Measurements from ENCODE around the gene ENPP1. TPM values are rescaled to one million over a fixed set of nuclear protein-coding genes. Genes with fewer than 3 reads are reported as not detected.

ENPP1 gene
- total RNA-seq, 1 experiment from 2014 or later: 6.5 TPM

DNA sequence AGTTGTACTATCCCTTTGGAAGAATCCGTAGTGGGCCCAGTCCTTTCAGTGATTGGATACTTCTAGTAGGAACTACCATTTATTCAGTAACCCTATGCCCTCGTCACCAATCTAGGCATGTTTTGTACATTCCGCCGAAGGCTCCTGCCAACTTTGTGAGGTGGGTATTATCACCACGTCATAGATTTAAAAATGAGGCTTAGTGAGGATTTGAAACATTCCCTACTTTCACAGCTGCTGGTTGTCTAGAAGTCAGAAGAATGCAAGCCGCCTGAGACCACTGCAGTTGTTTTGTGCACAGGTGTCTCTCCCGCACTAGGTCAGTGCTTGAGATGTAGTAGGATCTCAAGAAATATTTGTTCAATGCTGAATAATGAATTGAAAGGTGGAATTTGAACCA lies 32.6 kb downstream of the ENPP1 start:
- intact Hi-C loops (cut with micrococcal nuclease): no loop called here

DNA sequence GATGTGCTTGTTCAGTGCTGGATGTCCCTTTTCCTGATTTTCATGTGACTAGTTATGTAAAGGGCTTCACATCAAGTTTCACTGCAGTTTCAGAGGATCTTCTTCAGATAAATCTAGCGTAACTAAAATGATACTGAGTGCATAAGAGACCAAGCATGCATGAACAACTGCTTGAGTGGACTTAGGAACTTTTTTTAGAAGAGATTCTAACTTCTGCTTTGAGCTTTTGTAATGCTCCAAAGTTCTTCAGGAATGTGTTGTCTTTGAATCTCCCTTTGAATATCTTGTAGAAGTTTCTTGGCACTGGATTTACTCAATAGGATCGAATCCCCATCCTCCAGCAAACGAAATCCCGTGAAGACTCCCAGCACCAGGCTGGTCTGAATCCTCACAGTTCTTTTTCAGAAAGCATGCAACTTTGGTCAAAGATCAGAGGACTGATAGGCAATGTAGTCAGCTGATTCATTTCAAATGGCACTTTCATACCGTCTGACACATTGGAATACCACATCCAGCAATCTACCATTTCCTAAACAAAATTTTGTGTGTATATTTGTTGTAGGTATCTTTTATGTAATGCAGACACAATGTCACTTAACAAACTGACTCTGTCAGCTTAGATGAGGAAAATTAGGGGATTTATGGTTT lies 33.2 kb downstream of the ENPP1 start:
- H3K27me3 ChIP-seq (ENCODE audit: insufficient read depth, low read length): no peaks in the 10 kb centered on the region
- no peak overlapping the region for H3K27ac ChIP-seq (ENCODE audit: low read depth, low read length)
- TF ChIP-seq FOSL1 (IDR thresholded peaks at IDR 0.05; ENCODE audit: low read depth): no peak
- TF ChIP-seq, protein P1, sequence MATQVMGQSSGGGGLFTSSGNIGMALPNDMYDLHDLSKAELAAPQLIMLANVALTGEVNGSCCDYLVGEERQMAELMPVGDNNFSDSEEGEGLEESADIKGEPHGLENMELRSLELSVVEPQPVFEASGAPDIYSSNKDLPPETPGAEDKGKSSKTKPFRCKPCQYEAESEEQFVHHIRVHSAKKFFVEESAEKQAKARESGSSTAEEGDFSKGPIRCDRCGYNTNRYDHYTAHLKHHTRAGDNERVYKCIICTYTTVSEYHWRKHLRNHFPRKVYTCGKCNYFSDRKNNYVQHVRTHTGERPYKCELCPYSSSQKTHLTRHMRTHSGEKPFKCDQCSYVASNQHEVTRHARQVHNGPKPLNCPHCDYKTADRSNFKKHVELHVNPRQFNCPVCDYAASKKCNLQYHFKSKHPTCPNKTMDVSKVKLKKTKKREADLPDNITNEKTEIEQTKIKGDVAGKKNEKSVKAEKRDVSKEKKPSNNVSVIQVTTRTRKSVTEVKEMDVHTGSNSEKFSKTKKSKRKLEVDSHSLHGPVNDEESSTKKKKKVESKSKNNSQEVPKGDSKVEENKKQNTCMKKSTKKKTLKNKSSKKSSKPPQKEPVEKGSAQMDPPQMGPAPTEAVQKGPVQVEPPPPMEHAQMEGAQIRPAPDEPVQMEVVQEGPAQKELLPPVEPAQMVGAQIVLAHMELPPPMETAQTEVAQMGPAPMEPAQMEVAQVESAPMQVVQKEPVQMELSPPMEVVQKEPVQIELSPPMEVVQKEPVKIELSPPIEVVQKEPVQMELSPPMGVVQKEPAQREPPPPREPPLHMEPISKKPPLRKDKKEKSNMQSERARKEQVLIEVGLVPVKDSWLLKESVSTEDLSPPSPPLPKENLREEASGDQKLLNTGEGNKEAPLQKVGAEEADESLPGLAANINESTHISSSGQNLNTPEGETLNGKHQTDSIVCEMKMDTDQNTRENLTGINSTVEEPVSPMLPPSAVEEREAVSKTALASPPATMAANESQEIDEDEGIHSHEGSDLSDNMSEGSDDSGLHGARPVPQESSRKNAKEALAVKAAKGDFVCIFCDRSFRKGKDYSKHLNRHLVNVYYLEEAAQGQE (IDR thresholded peaks at IDR 0.05; ENCODE audit: low read depth): no peak
- TF ChIP-seq SP1 (IDR thresholded peaks at IDR 0.05; ENCODE audit: low read depth): no peak
- H3K9me3 ChIP-seq (ENCODE audit: control insufficient read depth in 1 of 2, insufficient read depth in 1 of 2, low read depth in 1 of 2, low read length in 2 of 2): no peaks in the 10 kb centered on the region
- POLR2A ChIA-PET: interaction anchor here (1.4 kb wide), 1 partner anchor 9 kb away, joined by 3 read pairs; no protein-coding TSS in a partner anchor
- no peak overlapping the region for H3K9ac ChIP-seq (ENCODE audit: low read length)
- H3K36me3 ChIP-seq (ENCODE audit: control insufficient read depth in 1 of 2, insufficient read depth in 2 of 2, low read length in 2 of 2): no peaks in the 10 kb centered on the region
- CTCF ChIA-PET: no interaction called here
- H3K9me2 ChIP-seq (ENCODE audit: insufficient read depth): peaks cover 2% of the 10 kb centered on the region; the same call in 1 of the 2 replicates
- no peak overlapping the region for H3K4me2 ChIP-seq (ENCODE audit: low read length)
- BruUV-seq (replicated peaks): no TSS peak
- no peak overlapping the region for H2AFZ ChIP-seq (ENCODE audit: low read depth, low read length, poor library complexity, severe bottlenecking)
- no peak for ATAC-seq
- RAD21 ChIA-PET (ENCODE audit: low non-redundant PET in 1 of 2, low total read pairs in 2 of 2, uncharacterized antibody in 2 of 2, unreplicated experiment in 2 of 2): no interaction called here
- no peaks in the 10 kb centered on the region for H3K4me1 ChIP-seq (ENCODE audit: control insufficient read depth in 1 of 2, insufficient read depth in 2 of 2, low read length in 2 of 2)
- intact Hi-C loops (cut with micrococcal nuclease): no loop called here
- no peaks in the 10 kb centered on the region for H3K79me2 ChIP-seq (ENCODE audit: insufficient read depth, low read length)
- DNase-seq (ENCODE audit: low read depth, low spot score): no peak
- H4K20me1 ChIP-seq (ENCODE audit: insufficient read depth): no peaks in the 10 kb centered on the region
- H3K4me3 ChIP-seq (replicated peaks in 1 of 2; ENCODE audit: low read depth in 1 of 2, low read length in 2 of 2): no peak overlapping the region

More for the DNA sequence above, 32.6 kb downstream of the ENPP1 start:
- peaks cover 2% of the 10 kb centered on the region; the same call in 1 of the 2 replicates for H3K9me2 ChIP-seq (ENCODE audit: insufficient read depth)
- H3K4me2 ChIP-seq (ENCODE audit: low read length): no peak overlapping the region
- H2AFZ ChIP-seq (ENCODE audit: low read depth, low read length, poor library complexity, severe bottlenecking): no peak overlapping the region
- ChIA-PET RAD21 (ENCODE audit: low non-redundant PET in 1 of 2, low total read pairs in 2 of 2, uncharacterized antibody in 2 of 2, unreplicated experiment in 2 of 2) (no interaction called here), CTCF (no interaction called here), POLR2A (interaction anchor here (1.4 kb wide), 1 partner anchor 9 kb away, joined by 3 read pairs; no protein-coding TSS in a partner anchor)
- H3K9me3 ChIP-seq (ENCODE audit: control insufficient read depth in 1 of 2, insufficient read depth in 1 of 2, low read depth in 1 of 2, low read length in 2 of 2): no peaks in the 10 kb centered on the region
- TF ChIP-seq JUND (IDR thresholded peaks at IDR 0.05) (no peak), ZFX (IDR thresholded peaks at IDR 0.05) (no peak)
- TF ChIP-seq, protein P2, sequence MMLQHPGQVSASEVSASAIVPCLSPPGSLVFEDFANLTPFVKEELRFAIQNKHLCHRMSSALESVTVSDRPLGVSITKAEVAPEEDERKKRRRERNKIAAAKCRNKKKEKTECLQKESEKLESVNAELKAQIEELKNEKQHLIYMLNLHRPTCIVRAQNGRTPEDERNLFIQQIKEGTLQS (IDR thresholded peaks at IDR 0.05): no peak
- ATAC-seq: no peak
- H4K20me1 ChIP-seq (ENCODE audit: insufficient read depth): no peaks in the 10 kb centered on the region
- H3K4me3 ChIP-seq (replicated peaks in 1 of 2; ENCODE audit: low read depth in 1 of 2, low read length in 2 of 2): no peak overlapping the region
- H3K36me3 ChIP-seq (ENCODE audit: control insufficient read depth in 1 of 2, insufficient read depth in 2 of 2, low read length in 2 of 2): no peaks in the 10 kb centered on the region
- no TSS peak for BruUV-seq (replicated peaks)
- H3K27me3 ChIP-seq (ENCODE audit: insufficient read depth, low read length): no peaks in the 10 kb centered on the region
- H3K4me1 ChIP-seq (ENCODE audit: control insufficient read depth in 1 of 2, insufficient read depth in 2 of 2, low read length in 2 of 2): no peaks in the 10 kb centered on the region
- H3K9ac ChIP-seq (ENCODE audit: low read length): no peak overlapping the region
- DNase-seq (ENCODE audit: low read depth, low spot score): no peak
- no peaks in the 10 kb centered on the region for H3K79me2 ChIP-seq (ENCODE audit: insufficient read depth, low read length)
- H3K27ac ChIP-seq (ENCODE audit: low read depth, low read length): no peak overlapping the region

Measured in HCT116 (cell line).